Subcutaneous abdominal adipose tissue (tissue), 5 donors: ENCODE measurements around the gene RANBP17.

Experiments
- H3K27ac ChIP-seq: one replicate; pipeline ENCODE4 v1.7.0; 2013; ENCODE audit warnings: low read depth, mild to moderate bottlenecking, inconsistent platforms, low read length, moderate library complexity
- H3K27me3 ChIP-seq, 5 donors: one replicate each; pipeline ENCODE4 v1.7.0; 2013; ENCODE audit warnings: low read length in 5 of 5, inconsistent platforms in 1 of 5; ENCODE audit not compliant: control insufficient read depth in 5 of 5, insufficient read depth in 4 of 5
- H3K36me3 ChIP-seq, 5 donors: one replicate each; pipeline ENCODE4 v1.7.0; 2013; ENCODE audit warnings: low read length in 5 of 5; ENCODE audit not compliant: control insufficient read depth in 5 of 5, insufficient read depth in 5 of 5
- H3K4me1 ChIP-seq, 5 donors: one replicate each; pipeline ENCODE4 v1.7.0; 2013; ENCODE audit warnings: low read length in 5 of 5, mild to moderate bottlenecking in 3 of 5, moderate library complexity in 1 of 5; ENCODE audit not compliant: control insufficient read depth in 5 of 5, insufficient read depth in 5 of 5
- H3K4me3 ChIP-seq, 5 donors: one replicate each; pipeline ENCODE4 v1.7.0; 2013; ENCODE audit warnings: low read length in 5 of 5, low read depth in 1 of 5
- H3K9ac ChIP-seq, 5 donors: one replicate each; pipeline ENCODE4 v1.7.0; 2013; ENCODE audit warnings: low read length in 5 of 5, mild to moderate bottlenecking in 4 of 5, moderate library complexity in 3 of 5
- H3K9me3 ChIP-seq, 5 donors: one replicate each; pipeline ENCODE4 v1.7.0; 2013; ENCODE audit warnings: low read length in 5 of 5; ENCODE audit not compliant: control insufficient read depth in 5 of 5
- donor health status: healthy.
- donor health status: healthy.
- donor health status: healthy.
- donor health status: healthy.
- donor health status: healthy.

The RANBP17 gene

GRCh38 chr5:171261904-171262303 is 400.1 kb downstream of the RANBP17 start:
- no peak overlapping the region for H3K4me3 ChIP-seq
- H3K9ac ChIP-seq: no peak overlapping the region
- no peaks in the 10 kb centered on the region for H3K9me3 ChIP-seq
- no peaks in the 10 kb centered on the region for H3K36me3 ChIP-seq
- no peak overlapping the region for H3K27ac ChIP-seq
- H3K4me1 ChIP-seq: no peaks in the 10 kb centered on the region
- H3K27me3 ChIP-seq: no peaks in the 10 kb centered on the region

- no peak overlapping the region for H3K4me3 ChIP-seq
- H3K4me1 ChIP-seq: no peaks in the 10 kb centered on the region
- H3K27ac ChIP-seq: no peak overlapping the region
- no peak overlapping the region for H3K9ac ChIP-seq
- H3K9me3 ChIP-seq: no peaks in the 10 kb centered on the region
- no peaks in the 10 kb centered on the region for H3K36me3 ChIP-seq
- no peaks in the 10 kb centered on the region for H3K27me3 ChIP-seq
These were observed 401.4 kb downstream of the RANBP17 start for GRCh38 chr5:171263181-171263580.

GRCh38 chr5:171264843-171265242 is 403.0 kb downstream of the RANBP17 start:
- Histone ChIP-seq H3K4me1 (no peaks in the 10 kb centered on the region), H3K4me3 (no peak overlapping the region), H3K27me3 (no peaks in the 10 kb centered on the region), H3K36me3 (no peaks in the 10 kb centered on the region), H3K27ac (no peak overlapping the region), H3K9me3 (no peaks in the 10 kb centered on the region), H3K9ac (no peak overlapping the region)

- no peaks in the 10 kb centered on the region for H3K36me3 ChIP-seq
- no peak overlapping the region for H3K4me3 ChIP-seq
- H3K9ac ChIP-seq: no peak overlapping the region
These were observed 407.1 kb downstream of the RANBP17 start for GRCh38 chr5:171268700-171269620.

GRCh38 chr5:171269717-171270116 is 407.9 kb downstream of the RANBP17 start:
- no peaks in the 10 kb centered on the region for H3K4me1 ChIP-seq
- no peak overlapping the region for H3K9ac ChIP-seq
- no peaks in the 10 kb centered on the region for H3K27me3 ChIP-seq
- H3K4me3 ChIP-seq: no peak overlapping the region
- H3K36me3 ChIP-seq: no peaks in the 10 kb centered on the region
- H3K27ac ChIP-seq: no peak overlapping the region
- H3K9me3 ChIP-seq: no peaks in the 10 kb centered on the region

More at GRCh38 chr5:171268700-171269620, 407.1 kb downstream of the RANBP17 start:
- no peak overlapping the region for H3K27ac ChIP-seq
- H3K9me3 ChIP-seq: no peaks in the 10 kb centered on the region
- no peaks in the 10 kb centered on the region for H3K4me1 ChIP-seq
- no peaks in the 10 kb centered on the region for H3K27me3 ChIP-seq

- Histone ChIP-seq H3K4me3 (no peak overlapping the region), H3K4me1 (no peaks in the 10 kb centered on the region), H3K36me3 (no peaks in the 10 kb centered on the region), H3K9me3 (no peaks in the 10 kb centered on the region), H3K27ac (no peak overlapping the region), H3K9ac (no peak overlapping the region), H3K27me3 (no peaks in the 10 kb centered on the region)
These were observed 408.3 kb downstream of the RANBP17 start for GRCh38 chr5:171270136-171270535.

GRCh38 chr5:171271798-171272197 is 410.0 kb downstream of the RANBP17 start:
- no peaks in the 10 kb centered on the region for H3K4me1 ChIP-seq
- H3K27ac ChIP-seq: no peak overlapping the region
- H3K27me3 ChIP-seq: no peaks in the 10 kb centered on the region
- no peaks in the 10 kb centered on the region for H3K9me3 ChIP-seq
- no peak overlapping the region for H3K9ac ChIP-seq
- H3K4me3 ChIP-seq: no peak overlapping the region
- no peaks in the 10 kb centered on the region for H3K36me3 ChIP-seq

GRCh38 chr5:171272996-171273970 is 411.5 kb downstream of the RANBP17 start:
- Histone ChIP-seq H3K9me3 (no peaks in the 10 kb centered on the region), H3K36me3 (no peaks in the 10 kb centered on the region), H3K4me3 (no peak overlapping the region), H3K4me1 (no peaks in the 10 kb centered on the region), H3K9ac (no peak overlapping the region), H3K27me3 (no peaks in the 10 kb centered on the region), H3K27ac (no peak overlapping the region)

GRCh38 chr5:171275841-171276544 is 414.2 kb downstream of the RANBP17 start:
- no peak overlapping the region for H3K9ac ChIP-seq
- no peaks in the 10 kb centered on the region for H3K27me3 ChIP-seq
- H3K27ac ChIP-seq: no peak overlapping the region
- H3K4me1 ChIP-seq: no peaks in the 10 kb centered on the region
- no peaks in the 10 kb centered on the region for H3K9me3 ChIP-seq
- H3K36me3 ChIP-seq: no peaks in the 10 kb centered on the region
- no peak overlapping the region for H3K4me3 ChIP-seq
